NCI-H345 treated with DMSO at 0.1 percent for 48 hours (cell line): ENCODE measurements around the gene COL2A1.
"Not testable (repeated sequence)": the region's sequence is repeated elsewhere in the genome, so short reads cannot be mapped to it uniquely, and the experiment has no call there.

ENCODE experiments used
- DNase-seq: peaks from one replicate; lab custom pipeline; 2025; ENCODE audit not compliant: unreplicated experiment; lab: John Stamatoyannopoulos, UW

Gene COL2A1

DNA sequence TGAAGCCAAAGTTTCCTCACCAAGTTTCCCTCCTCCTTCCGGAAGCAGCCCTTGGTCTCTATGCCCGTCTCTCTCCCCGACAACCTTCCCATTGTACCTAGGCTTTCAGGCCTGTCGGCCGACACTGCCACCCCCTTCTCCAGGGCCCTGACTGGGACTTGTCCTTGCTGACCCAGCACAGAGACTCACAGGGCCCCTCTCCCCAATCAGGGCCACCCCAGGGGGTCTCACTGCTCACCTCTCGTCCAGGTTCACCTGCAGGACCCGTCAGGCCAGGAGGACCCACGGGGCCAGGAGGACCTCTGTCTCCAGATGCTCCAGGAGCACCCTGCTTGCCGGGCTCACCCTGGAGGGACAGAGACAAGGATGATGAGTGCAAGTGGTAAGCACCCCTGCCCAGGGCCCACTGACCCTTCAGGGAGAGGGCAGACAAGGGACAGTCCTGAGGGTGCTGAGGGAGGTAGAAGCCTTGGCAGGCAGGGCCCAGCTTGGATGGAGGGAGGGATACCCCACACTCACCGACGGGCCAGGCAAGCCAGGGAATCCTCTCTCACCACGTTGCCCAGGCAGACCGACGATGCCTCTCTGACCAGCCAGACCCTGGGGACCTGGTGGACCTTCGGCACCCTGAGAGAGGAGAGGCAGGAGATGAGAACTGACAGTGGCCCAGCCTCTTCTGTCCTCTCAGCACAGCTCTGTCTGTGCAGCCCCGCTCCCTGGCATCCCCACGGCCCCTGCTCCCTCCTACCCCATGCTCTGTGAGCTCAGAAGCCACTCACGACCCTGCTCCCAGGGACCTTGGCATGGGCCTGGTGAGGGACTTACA lies 26.3 kb downstream of the COL2A1 start:
- DNase-seq = no peak

DNA sequence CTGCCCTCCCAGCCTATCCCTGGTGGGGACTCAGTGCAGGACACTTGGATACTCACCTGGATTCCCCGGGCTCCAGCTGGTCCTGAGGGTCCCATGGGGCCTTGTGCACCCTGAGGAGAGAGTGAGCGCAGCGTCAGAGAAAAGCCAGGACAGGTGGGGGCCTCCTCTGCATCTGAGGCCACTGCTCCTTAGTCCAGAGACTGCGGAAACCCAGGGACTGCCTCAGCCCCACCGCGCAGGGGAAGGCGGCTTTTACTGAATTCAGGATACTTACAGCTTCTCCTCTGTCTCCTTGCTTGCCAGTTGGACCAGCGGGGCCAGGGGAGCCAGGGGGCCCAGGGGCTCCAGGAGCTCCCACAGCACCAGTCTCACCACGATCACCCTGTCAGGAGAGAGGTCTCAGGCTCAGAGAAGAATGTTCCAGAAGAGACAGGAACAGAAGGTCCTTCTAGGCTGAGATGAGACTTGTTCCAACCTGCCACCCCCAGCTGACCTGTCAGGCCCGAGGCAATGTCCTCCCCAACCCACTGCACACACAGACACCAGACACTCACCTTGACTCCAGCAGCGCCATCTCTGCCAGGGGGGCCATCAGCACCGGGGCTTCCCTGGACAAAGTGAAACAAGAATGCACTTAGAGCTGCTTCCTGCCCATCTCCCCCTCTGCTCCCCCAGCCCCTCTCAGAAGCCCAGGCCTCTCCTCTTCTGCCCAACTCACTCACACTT lies 27.1 kb downstream of the COL2A1 start:
- DNase-seq = no peak

DNA sequence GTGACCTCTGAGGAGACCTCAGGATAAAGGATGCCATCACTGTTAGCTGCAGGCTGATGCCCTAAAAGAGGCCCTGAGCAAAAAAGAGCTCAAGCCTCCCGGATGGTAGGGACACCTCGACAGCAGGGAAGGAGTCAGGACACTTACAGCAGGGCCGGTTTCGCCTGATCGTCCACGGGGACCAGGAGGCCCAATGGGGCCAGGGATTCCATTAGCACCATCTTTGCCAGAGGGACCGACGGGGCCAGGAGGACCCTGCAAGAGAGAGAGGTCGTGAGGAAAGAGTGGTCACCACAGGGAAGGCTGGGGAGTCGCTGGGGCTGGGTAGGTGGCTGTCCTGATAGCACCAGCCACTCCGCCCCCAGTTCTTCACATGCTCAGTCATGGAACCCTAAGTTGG lies 28.5 kb downstream of the COL2A1 start:
- no peak for DNase-seq

DNA sequence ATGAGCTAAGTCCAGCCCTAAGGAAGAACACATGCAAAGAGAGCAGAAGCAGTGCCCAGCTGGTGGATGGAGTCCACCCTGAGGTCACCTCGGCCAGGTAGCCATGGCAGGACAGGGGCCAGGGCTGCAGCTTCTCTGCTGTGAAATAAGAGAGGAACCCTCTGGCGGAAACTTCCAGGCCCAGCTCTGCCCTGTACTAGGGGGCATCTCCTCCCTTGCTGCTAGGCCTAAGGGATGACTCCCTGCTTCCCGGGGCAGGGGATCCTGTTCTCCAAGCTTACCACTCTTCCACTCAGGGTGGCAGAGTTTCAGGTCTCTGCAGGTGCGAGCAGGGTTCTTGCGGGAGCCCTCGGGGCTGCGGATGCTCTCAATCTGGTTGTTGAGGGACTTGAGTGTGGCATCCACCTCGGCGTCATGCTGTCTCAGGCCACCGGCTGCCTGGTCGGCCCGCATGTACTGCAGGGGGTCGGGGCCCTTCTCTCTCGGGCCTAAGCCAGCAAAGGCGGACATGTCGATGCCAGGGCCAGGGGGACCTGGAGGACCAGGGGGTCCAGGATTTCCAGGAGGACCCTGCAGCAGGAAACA lies 29.1 kb downstream of the COL2A1 start:
- no peak for DNase-seq

DNA sequence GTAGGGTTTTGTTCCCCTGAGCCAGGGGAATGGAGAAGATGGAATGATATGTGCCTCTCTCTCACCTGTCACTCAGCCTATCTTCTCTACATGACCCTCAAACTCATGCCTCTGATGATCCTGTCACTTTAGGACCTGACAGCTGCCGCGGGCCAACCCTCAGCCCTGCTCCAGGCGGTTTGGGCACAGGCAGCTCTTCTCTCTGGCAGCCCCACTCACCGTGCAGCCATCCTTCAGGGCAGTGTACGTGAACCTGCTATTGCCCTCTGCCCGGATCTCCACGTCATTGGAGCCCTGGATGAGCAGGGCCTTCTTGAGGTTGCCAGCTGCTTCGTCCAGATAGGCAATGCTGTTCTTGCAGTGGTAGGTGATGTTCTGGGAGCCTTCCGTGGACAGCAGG lies 30.4 kb downstream of the COL2A1 start:
- DNase-seq = no peak

DNA sequence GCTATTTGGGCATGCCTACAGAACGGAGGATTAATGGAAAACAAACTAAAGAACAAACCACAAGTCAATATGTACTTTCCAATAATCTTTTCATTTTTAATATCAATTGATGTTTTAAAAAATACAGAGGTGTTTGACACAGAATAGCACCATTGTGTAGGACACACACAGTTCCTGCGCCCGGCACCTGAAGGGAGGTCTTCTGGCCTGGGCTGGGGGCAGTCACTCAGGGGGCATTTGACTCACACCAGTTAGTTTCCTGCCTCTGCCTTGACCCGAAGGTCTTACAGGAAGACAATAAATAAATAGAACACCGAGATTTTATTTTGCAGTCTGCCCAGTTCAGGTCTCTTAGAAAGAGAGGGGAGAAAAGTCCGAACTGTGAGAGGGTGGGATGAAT lies 31.4 kb downstream of the COL2A1 start:
- DNase-seq = no peak

DNA sequence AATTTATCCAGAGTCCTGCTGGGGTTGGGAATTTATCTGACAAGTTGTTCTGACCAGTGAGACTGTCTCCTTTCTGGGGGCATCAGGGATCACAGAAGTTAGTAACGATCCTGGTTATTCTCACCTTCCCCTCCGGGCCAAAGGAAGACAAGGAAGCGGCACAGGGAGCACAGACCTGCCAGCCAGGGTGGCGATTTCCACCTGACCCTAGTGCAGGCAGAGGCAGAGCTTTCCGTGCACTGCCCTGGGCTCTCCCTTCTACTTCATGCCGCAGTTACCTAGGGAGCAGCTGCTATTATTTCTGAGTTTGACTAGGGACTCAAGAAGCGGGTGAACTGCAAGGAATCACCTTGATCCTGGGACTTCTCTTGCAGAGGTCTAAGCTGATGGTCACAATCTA lies 33.4 kb downstream of the COL2A1 start:
- DNase-seq = no peak

DNA sequence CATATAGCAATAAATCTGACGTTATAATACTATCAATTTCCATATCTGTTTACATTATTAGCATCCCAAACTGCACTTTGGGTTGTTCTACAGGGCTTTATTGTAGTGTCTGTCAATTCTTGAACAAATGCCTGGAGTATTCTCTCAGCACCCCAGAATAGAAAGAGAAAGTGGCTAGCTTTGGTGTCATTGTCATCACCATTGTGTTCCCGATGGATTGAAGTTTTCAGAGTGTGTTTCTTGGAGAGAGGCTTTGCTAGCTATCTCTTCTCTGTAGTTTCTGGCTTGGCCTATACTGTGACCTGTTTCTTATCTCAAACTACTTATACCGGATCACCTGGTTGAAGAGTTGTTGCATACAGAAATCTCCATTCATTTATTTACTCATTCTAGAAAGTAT lies 34.4 kb downstream of the COL2A1 start:
- no peak for DNase-seq

DNA sequence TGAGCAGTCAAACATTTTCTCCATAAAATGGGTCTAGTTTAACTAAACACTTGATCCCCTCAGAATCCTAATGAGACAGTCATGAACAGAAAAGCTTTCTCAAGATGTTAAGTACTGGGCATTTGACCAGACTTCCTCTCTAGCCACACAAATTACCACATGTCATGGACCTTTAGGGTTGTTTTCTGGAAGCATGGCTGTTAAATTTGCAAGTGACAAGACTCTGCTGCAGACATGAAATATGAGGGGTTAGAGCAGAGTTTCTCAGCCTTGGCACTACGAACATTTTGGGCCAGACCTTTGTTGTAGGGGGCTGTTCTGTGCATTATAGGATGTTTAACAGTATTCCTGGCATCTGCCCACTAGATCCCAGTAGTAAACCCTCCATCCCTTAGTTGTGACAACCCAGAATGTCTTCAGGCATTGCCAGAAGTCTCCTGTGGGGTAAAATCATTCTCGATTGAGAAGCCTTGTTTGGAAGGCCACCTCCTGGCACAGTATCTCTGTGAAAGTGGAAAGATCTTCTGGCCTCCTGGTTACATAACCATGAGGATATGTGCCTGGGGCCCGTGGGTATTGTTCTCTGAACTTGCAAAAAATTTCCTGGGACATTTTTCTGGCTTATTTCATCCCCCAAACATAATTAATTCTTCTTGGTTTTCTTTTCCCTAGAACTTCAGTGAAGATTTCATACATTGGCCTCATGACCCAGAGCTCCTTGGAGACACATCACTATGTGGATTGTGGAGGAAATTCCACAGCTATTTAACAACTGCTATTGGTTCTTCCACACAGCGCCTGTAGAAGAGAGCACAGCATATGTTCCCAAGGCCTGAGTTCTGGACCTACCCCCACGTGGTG lies 36.6 kb downstream of the COL2A1 start:
- DNase-seq = no peak

DNA sequence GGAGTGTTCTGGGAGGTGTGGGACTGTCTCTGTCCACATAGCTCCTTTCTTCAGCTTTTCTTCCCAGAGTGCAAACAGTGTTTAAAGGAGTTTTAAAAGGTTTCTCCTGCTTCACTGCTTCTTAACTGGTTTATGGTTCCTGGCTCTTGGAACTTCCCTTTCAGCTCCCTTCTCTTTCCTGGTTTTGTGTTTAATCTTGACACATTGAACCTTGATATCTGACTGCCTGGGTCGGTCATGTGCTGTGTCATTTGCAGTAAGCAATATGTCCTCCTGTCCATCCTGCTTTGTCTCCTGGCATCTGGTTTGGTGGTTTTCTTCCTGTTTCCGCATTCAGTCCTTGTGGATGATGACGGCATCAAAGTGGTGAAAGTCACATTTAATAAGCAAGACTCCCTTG lies 38.7 kb downstream of the COL2A1 start:
- no peak for DNase-seq

DNA sequence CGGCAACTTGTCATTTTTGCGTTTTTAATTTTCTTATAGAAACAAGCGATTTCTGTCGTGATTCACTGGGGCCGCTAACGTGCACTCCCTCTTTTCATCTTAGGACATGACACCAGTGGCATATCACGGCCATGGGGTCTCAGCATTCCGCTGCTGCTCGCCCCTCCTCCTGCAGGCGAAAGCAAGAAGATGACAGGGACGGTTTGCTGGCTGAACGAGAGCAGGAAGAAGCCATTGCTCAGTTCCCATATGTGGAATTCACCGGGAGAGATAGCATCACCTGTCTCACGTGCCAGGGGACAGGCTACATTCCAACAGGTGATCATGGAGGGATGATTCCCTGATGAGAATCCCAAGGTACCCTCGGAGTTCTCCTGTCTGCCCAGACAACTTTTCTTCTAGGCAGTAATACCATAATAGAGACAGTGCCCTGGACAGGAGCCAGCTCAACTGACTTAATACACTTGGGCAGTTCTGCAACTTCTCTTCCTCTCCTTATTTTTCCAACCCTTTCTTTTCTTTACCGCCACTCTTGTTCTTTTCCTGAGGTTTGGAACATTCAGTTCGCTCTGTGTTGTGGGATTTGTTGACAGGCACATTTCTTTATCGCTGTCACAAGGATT lies 40.1 kb downstream of the COL2A1 start:
- DNase-seq = no peak

DNA sequence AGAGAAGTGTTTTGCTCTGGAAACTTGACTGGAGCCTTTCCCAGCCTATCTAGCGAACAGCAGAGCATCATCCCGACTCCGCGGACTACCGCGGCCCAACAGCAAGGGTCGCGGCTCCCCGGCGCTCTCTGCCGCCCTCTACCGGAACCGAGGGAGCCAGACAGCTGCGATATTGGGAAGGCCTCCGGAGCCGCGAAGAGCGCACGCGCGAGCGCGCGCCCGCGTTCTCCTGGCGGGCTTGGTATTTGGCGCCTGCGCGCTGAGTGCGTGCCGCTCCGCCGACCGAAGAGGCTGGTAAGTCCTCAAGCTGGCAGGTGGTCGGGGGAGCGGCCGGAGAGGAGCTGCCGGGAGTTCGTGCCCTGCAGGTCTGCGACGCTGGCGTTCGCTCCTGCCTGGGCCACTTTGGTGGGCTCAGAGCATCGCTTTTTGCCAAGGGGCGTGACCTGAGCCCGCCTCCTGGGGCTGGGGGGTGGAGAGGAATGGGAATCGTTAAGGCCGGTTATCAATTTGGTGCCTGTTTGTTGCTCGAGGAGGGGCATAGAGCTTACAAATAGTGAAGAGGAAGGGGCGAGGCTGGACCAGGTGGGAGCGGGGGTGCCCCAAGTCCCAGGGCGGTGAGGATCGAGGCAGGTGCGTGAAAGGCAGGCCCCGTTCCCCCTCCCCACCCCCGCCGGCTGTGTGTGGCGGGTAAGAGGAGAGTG lies 40.8 kb downstream of the COL2A1 start, which contains the start of gene TMEM106C:
Gene TMEM106C, plus strand, starts transcription at position 257 of the 701 bp plus-strand sequence. CDS start 641 bp downstream, outside the sequence.
- peak; percentile 32 for DNase-seq

DNA sequence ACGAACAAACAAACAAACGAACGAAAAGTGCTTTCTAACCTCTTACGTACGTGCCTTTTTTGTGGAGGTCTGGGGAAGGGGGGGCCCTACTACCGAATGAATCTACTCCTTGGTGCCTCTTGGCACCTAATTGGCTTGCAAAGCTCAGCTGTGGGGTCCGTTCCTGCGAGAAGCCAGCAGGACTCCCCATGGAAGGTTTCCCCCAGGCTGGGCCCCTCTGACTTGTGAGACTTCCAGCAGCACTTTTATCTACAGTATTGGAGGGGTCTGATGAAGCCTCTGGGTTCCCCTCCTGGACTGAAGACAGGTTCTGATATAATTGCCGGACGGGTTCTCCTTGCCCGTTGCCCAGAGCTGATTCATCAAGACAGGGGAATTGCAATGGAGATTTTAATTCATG lies 42.1 kb downstream of the COL2A1 start:
- DNase-seq = no peak

DNA sequence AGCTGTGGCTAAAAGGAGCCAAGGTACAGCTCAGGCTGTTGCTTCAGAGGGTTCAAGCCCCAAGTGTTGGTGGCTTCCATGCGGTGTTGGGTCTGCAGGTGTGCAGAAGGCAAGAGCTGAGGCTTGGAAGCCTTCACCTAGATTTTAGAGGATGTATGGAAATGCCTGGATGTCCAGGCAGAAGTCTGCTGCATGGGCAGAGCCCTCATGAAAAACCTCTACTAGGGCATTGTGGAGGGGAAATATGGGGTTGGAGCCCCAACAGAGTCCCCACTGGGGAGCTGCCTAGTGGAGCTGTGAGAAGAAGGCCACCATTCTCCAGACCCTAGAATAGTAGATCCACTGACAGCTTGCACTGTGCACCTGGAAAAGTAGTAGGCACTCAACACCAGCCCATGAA lies 46.6 kb downstream of the COL2A1 start:
- not testable (repeated sequence) for DNase-seq

DNA sequence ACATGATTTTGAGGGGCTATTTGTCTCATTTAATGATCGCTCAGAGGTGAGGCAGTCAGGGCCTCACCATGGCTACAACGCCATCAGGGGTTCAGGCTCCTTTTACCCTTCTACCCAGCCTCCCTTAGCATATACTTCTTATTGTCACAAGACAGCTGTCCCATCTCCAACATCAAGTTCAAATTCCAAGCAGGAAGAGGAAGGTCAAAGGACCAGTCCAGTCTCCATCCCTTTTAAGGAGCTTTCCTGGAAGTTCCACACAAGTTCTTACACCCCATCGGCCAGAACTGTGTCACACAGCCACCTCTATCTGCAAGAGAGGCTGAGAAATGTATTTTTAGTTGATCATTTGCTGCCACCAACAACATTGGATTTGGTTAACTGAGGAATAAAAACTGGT lies 49.2 kb downstream of the COL2A1 start:
- DNase-seq = no peak

DNA sequence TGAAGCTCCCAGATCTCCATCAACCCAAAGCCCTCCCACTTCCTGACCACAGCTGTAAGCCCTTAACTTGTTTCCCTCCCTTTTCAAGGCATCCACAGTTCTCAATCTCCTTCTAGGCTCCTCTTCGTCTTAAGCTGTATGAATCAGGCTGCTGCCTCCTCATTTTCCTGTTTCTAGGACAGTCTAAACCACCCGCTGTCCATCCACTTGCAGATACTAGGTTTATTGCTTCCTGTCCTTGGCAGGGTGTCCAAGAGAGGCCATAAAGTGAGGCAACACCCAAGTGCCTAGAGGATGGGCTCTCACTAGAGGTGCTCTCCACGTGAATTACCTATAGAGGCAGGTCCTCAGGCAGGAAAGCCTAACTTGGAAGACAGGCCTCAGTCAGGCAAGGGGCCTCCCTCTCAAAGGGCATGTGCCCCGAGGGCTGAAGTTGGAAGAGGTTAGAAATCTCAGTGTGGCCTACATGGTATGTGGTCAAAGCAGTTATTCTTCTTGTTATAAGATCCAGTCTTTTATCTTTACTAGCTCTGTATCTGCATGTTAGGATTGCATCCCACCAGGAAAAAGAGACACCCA lies 49.7 kb downstream of the COL2A1 start:
- DNase-seq = no peak

DNA sequence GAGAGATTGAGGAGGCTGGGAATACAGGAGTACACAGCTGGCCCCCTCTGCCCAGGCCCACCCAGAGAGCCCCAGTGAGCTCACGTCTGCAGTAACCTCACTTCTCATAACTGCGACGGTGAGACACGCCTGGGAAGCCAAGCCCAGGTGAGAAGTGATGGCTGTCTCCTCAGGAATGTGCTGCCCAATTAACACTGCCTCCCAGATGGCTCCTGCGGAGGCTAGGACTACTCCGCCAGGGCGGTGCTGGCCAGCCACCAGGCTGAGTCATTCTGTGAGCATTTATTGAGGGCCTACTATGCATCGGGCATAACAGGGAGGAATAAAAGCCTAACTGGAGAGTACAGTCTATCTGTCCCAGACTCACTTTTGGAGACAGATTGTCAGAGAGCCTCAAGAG lies 50.2 kb downstream of the COL2A1 start:
- no peak for DNase-seq

DNA sequence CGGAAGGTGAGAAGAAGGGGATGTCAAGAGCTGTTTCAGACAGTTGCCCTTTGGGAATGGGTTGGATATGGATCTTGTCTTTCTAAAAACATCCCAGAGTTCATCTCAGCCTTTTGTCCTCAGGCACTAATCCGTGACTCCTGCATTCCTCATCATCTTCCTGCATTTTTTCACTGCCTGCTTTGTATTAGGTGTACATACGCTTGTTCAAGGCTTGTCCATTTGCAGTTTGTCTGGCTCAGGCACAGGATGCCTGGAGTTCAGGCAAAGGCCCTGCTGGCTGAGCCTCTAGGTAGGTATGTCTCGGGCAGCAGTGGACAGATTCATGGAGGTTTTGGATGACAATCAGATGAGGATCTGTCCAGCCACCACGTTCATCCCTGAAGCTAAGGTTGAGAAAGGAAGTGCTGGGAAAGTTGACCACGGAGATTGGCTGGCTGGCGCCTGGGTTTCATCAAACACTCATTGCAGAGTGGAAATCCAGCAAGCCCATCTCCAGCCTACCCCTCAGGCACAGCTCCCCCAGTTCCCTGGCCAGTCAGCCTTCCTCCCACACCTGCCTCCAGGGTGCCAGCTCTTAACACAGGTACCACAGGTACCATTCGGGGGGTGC lies 53.3 kb downstream of the COL2A1 start:
- DNase-seq = no peak
